NCI-H2107 (cell line): ENCODE measurements around the gene CLPSL2.
A peak's percentile ranks its signal among the peaks of the same experiment; 100 is the strongest.

Source experiments
- DNase-seq: peaks from one replicate; lab custom pipeline; 2025; lab: John Stamatoyannopoulos, UW

The CLPSL2 gene

DNA sequence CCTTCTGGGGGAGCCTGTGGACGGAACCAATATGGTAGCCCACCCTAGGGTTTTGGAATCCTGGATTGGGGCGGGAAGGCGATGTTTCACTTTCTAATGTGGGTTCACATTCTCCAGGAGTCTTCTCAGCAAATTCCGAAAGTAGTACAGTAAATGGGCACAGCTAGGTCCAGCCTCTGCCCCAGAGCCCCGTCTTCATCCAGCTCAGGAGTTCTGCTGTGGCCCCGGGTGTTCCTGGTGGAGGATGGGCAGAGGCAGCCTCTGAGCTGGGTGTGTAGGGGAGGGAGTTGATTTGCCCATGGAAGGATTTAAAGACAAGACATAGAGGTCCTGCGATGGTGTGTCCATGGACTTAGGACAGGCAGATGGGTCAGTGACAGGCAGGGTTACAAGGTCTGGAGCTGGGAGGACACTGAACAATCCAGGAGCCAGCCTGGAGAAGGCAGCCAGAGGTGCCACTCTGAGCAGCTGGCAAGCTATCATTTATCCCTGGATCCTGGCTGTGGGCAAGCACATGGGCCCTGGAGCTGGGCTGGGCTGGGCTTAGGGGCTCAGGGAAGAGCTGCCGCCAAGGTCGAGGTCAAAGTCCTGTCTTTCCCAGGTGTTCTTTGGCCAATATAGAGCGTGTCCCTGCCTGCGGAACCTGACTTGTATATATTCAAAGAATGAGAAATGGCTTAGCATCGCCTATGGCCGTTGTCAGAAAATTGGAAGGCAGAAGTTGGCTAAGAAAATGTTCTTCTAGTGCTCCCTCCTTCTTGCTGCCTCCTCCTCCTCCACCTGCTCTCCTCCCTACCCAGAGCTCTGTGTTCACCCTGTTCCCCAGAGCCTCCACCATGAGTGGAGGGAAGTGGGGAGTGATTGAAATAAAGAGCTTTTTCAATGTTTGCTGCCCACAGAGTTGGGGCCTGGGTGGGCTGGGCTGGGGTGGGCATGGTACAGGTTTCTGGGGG, 11.1 kb downstream of the CLPSL2 start:
- no peak for DNase-seq

GRCh38 chr6:35788423-35788982, 12.1 kb downstream of the CLPSL2 start:
- no peak for DNase-seq

DNA sequence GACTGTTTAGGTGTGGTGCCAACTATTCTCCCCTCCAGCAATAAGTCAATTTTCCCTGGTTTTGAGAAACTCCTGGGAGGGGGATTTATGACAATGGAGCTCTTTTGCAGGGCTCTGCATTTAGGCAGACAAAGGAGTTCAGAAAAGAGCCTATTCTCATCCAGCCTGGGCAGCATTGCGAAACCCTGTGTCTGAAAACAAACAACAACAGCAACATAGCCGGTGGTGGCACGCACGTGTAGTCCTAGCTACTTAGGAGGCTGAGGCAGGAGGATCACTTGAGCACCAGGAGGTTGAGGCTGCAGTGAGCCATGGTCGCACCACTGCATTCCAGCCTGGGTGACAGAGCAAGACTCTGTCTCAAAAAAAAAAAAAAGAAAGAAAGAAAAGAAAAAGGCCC, 14.3 kb downstream of the CLPSL2 start:
- no peak for DNase-seq

GRCh38 chr6:35794536-35795452, 18.4 kb downstream of the CLPSL2 start:
- DNase-seq = no peak

GRCh38 chr6:35795453-35796071, 19.2 kb downstream of the CLPSL2 start:
- no peak for DNase-seq

GRCh38 chr6:35796236-35796635, 19.8 kb downstream of the CLPSL2 start:
- no peak for DNase-seq

GRCh38 chr6:35797837-35798526, 21.6 kb downstream of the CLPSL2 start:
- no peak for DNase-seq

DNA sequence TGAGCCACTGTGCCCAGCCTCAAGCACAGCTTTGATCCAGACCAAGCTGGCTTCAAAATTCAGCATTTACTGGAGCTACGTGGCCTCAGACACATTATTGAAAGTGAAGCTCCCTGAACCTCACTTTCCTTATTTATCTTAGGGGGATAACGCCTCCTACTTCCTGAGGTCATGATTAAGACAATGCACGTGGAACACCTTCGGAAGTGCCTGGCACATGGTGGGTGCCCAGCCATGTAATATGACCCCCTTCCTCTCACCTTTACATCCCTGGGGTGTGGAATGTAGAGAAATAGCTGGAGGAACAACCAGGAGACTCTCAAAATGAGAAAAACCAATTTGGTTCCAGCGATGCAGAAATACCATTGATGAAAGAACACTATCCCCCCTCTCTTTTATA, 22.3 kb downstream of the CLPSL2 start:
- no peak for DNase-seq

DNA sequence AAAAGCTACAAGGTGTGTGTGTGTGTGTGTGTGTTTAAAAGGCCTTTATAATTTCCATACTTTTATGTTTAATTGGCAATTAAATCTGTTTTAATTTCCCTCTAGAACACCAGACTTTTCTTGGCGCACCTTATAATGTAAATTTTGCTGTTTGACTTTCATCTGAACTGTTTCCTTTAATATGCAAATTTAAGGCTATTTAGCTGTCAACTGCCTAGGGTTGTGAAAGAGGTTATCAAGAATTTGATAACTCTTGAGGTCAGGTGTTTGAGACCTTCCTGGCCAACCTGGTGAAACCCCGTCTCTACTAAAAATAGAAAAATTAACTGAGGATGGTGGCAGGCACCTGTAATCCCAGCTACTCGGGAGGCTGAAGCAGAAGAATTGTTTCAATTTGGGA, 24.8 kb downstream of the CLPSL2 start:
- no peak for DNase-seq

GRCh38 chr6:35804996-35805736, 28.8 kb downstream of the CLPSL2 start, which contains the start of gene LHFPL5:
TSS of gene LHFPL5 (plus strand) at chr6:35805352. CDS start at chr6:35805671, 319 bp downstream.
- peak; percentile 11 for DNase-seq

DNA sequence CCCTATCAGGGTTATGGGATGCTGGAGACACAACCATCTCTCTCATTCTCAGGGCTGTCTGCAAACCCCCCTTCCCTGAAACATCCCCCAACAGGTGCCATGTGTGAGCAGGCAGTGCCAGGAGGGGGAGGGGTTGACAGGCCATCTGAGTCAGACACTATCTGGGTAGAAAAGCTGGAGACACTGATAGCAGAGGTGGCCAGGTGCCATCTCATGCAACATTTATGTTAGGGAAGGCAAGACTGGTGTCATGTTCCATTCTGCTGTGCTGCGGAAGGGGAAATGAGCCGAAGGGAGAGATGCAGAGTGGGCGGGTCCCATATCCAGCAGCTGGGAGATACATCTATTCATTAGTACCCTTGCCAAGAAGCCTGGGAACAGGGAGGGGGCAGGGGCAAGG, 32.3 kb downstream of the CLPSL2 start:
- peak; percentile 82 for DNase-seq

GRCh38 chr6:35809809-35810208, 33.4 kb downstream of the CLPSL2 start:
- no peak for DNase-seq

DNA sequence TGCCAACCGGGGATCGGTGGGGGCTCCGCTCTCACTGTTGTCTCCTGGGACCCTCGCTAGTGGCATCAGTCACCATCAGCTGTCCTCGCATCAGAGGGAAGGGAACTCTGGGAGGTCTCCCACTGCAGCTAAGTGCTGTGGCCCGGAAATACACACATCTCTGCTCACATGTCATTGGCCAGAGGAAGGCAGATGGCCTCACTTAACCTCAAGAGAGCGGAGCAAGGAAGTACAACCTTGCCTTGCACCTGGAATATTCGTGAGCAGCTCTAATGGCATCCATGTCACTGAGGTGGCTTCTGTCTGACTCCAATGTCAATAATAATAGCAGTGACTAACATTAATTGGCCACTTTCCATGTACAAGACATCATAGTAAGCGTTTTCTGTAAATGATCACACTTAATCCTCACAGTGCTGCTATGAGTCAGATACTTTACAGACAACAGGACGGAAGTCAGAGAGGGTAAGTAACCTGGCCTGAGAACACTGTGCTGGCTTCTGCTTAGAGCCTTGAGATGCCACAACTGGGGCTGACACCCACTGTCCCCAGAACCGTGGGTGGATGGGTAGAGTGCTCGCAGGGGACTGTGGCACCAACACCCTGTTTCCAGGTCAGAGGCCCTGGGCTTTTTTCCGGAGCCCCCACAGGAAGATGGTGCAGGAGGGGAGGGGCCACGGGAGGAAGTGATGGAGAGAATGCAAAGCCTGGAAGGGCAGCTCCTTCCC, 34.7 kb downstream of the CLPSL2 start:
- DNase-seq = no peak

DNA sequence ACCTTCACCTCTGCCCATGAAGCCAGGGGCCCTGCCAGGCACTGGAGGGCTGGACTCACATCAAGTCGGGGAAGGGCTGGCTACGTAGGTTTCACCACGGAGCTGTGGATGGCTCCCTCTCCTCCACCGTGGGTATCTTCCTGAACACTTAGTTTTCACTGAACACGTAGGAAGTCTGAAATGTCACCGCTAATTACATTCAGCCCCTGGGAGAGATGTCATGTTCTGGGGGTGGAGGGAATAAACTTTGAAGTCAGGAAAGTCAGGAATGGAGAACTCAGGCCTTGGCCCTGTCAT, 35.2 kb downstream of the CLPSL2 start:
- DNase-seq = no peak

DNA sequence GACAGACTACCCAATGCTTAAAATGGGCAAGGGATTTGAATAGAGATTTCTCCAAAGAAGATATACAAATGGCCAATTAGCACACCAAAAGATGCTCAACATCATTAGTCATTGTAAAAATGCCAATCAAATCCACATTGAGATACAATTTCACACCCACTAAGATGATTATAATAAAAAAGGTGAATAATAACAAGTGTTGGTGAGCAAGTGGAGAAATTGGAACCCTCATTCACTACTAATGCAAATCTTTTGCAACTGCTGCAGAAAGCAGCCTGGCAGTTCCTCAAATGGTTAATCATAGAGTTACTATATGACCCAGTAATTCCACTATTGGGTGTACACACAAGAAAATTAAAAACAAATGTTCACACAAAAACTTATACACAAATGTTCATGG, 41.1 kb downstream of the CLPSL2 start:
- DNase-seq = no peak

GRCh38 chr6:35823601-35824000, 47.2 kb downstream of the CLPSL2 start:
- no peak for DNase-seq

GRCh38 chr6:35824552-35825192, 48.3 kb downstream of the CLPSL2 start:
- DNase-seq = no peak
